OCI-LY7 (cell line): Measurements from ENCODE around the gene GPC2. TPM values are rescaled to one million over a fixed set of nuclear protein-coding genes. Genes with fewer than 3 reads are reported as not detected.
"Not testable (repeated sequence)": the region's sequence is repeated elsewhere in the genome, so short reads cannot be mapped to it uniquely, and the experiment has no call there.

Experiments used
- BruUV-seq: library from RNA; stranded (reverse); fragments of 400-500 nt; replicated peaks from 2 replicates; lab custom pipeline; 2021; lab: Mats Ljungman, UMichigan
- CTCF ChIA-PET: fragments of 300-600 bp; sonication (Branson Sonifier 250); formaldehyde crosslinking; loops from one replicate; lab custom pipeline; 2022; ENCODE audit warnings: antibody characterized with exemption; ENCODE audit not compliant: unreplicated experiment; lab: Charles Lee
- POLR2A ChIA-PET: fragments of 300-600 bp; sonication (Branson Sonifier 250); formaldehyde crosslinking; loops from one replicate; lab custom pipeline; 2022; ENCODE audit warnings: antibody characterized with exemption; lab: Charles Lee
- DNase-seq: peaks from one replicate; pipeline ENCODE4 v3.0.0-alpha.2; 2015; ENCODE audit warnings: low spot score
- H2AFZ ChIP-seq: fragments of 200-600 bp; sonication (generic), shearing (Covaris generic); 2 replicates; pipeline ENCODE4 v1.6.1; 2014; ENCODE audit warnings: mild to moderate bottlenecking, antibody characterized with exemption, low read length, moderate library complexity
- H3K27ac ChIP-seq: fragments of 200-600 bp; sonication (generic); 2 replicates; pipeline ENCODE4 v1.5.1; 2014; ENCODE audit warnings: mixed run types, low read depth, mild to moderate bottlenecking, moderate library complexity, low read length, inconsistent platforms; ENCODE audit not compliant: poor library complexity, severe bottlenecking
- H3K36me3 ChIP-seq: fragments of 200-600 bp; sonication (generic); 2 replicates; pipeline ENCODE4 v1.6.1; 2014; ENCODE audit warnings: mild to moderate bottlenecking, antibody characterized with exemption, low read length, moderate library complexity, mixed read lengths; ENCODE audit not compliant: insufficient read depth
- H3K4me1 ChIP-seq: fragments of 200-600 bp; sonication (generic); 2 replicates; pipeline ENCODE4 v1.5.1; 2014; ENCODE audit warnings: mild to moderate bottlenecking, low read length; ENCODE audit not compliant: insufficient read depth, poor library complexity, severe bottlenecking
- H3K4me2 ChIP-seq: fragments of 200-600 bp; sonication (generic); 2 replicates; pipeline ENCODE4 v1.6.1; 2014; ENCODE audit warnings: mild to moderate bottlenecking, low read length
- H3K4me3 ChIP-seq: fragments of 200-600 bp; sonication (generic); 2 replicates; pipeline ENCODE4 v1.5.1; 2014; ENCODE audit warnings: mild to moderate bottlenecking, low read depth, low read length; ENCODE audit not compliant: poor library complexity, severe bottlenecking
- H3K79me2 ChIP-seq: fragments of 200-600 bp; sonication (generic); 2 replicates; pipeline ENCODE4 v1.6.1; 2016; ENCODE audit warnings: low read depth, mild to moderate bottlenecking, low read length, moderate library complexity, mixed read lengths; ENCODE audit not compliant: insufficient read depth
- H3K9me2 ChIP-seq: fragments of 200-600 bp; sonication (generic); 2 replicates; pipeline ENCODE4 v1.6.1; 2016; ENCODE audit warnings: mild to moderate bottlenecking, low read length, mixed read lengths; ENCODE audit not compliant: insufficient read depth
- H3K9me3 ChIP-seq: fragments of 200-600 bp; sonication (generic); 2 replicates; pipeline ENCODE4 v1.6.1; 2014; ENCODE audit warnings: mild to moderate bottlenecking, mixed run types, low read length, mixed read lengths
- H4K20me1 ChIP-seq: fragments of 200-600 bp; sonication (generic); 2 replicates; pipeline ENCODE4 v1.6.1; 2014; ENCODE audit warnings: mild to moderate bottlenecking, antibody characterized with exemption, low read length, moderate library complexity, mixed read lengths; ENCODE audit not compliant: insufficient read depth
- EZH2phosphoT487 ChIP-seq: fragments of 200-600 bp; sonication (generic); IDR thresholded peaks from 2 replicates; pipeline ENCODE4 v1.6.1; 2018; ENCODE audit warnings: low read depth, borderline replicate concordance, mild to moderate bottlenecking, mixed run types, antibody characterized with exemption, low read length, moderate library complexity, mixed read lengths
- intact Hi-C: fragments of 100-400 bp; cut with micrococcal nuclease; formaldehyde crosslinking; loops from one replicate; pipeline ENCODE4 v1.10.0; 2022; ENCODE audit not compliant: unreplicated experiment
- total RNA-seq, 2 experiments: library from RNA; depleted of rRNA in 1 of 2; stranded (reverse); fragments of >200 nt in 1 of 2; shearing (Covaris generic) in 1 of 2; gene quantifications; 2 replicates each; pipeline ENCODE4 v1.2.3, GENCODE V29; 2014 to 2022
- TF ChIP-seq, protein P1 (sequence below): fragments of 200-600 bp; sonication (generic); conservative IDR thresholded peaks from 2 replicates; pipeline ENCODE4 v1.5.1; 2014; ENCODE audit warnings: mild to moderate bottlenecking, antibody characterized with exemption, low read length, moderate library complexity, mixed read lengths

GPC2 gene
- total RNA-seq, 2 experiments from 2014 or later = 20.2 to 23.2 TPM

DNA sequence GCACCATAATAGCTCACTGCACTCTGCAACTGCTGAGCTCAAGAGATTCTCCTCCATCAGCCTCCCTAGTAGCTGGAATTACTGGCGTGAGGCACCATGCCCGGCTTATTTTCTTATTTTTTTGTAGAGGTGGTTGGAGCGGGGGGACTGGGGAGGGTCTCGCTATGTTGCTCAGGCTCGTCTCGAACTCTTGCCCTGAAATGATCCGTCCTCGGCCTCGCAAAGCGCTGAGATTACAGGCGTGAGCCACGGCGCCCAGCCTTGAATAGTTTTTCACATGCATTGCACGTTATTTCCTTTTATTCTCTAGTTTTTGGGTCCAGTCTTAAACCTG, 29.0 kb downstream of the GPC2 start:
- Histone ChIP-seq H4K20me1 (no peaks in the 10 kb centered on the region), H3K79me2 (peaks cover 37% of the 10 kb centered on the region), H3K27ac (peak overlapping the region; percentile 65), H3K4me2 (peak overlapping the region; percentile 88), H3K9me3 (no peaks in the 10 kb centered on the region), H3K4me3 (peak overlapping the region; percentile 63), H3K36me3 (peaks cover 19% of the 10 kb centered on the region; the same call in 1 of the 2 replicates), H3K9me2 (no peaks in the 10 kb centered on the region), H3K4me1 (peaks cover 36% of the 10 kb centered on the region), H2AFZ (peak overlapping the region; percentile 62)
- ChIA-PET CTCF (interaction anchor here (1.0 kb wide), 2 partner anchors 10 to 15 kb away, joined by 3 read pairs; no protein-coding TSS in a partner anchor), POLR2A (interaction anchor here (0.5 to 3.4 kb wide), 14 partner anchors 9 to 333 kb away, joined by 3 to 34 read pairs (median 6); partner anchors contain the start of genes GPC2, STAG3 and TRAPPC14)
- TSS peak; percentile 82 for BruUV-seq
- no peak for DNase-seq
- intact Hi-C loops = loop anchor here (5.0 kb wide), 1 partner anchor 74 kb away; no protein-coding TSS in a partner anchor
- TF ChIP-seq, protein P1, sequence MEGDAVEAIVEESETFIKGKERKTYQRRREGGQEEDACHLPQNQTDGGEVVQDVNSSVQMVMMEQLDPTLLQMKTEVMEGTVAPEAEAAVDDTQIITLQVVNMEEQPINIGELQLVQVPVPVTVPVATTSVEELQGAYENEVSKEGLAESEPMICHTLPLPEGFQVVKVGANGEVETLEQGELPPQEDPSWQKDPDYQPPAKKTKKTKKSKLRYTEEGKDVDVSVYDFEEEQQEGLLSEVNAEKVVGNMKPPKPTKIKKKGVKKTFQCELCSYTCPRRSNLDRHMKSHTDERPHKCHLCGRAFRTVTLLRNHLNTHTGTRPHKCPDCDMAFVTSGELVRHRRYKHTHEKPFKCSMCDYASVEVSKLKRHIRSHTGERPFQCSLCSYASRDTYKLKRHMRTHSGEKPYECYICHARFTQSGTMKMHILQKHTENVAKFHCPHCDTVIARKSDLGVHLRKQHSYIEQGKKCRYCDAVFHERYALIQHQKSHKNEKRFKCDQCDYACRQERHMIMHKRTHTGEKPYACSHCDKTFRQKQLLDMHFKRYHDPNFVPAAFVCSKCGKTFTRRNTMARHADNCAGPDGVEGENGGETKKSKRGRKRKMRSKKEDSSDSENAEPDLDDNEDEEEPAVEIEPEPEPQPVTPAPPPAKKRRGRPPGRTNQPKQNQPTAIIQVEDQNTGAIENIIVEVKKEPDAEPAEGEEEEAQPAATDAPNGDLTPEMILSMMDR = no peak
- TF ChIP-seq EZH2phosphoT487 = no peak

DNA sequence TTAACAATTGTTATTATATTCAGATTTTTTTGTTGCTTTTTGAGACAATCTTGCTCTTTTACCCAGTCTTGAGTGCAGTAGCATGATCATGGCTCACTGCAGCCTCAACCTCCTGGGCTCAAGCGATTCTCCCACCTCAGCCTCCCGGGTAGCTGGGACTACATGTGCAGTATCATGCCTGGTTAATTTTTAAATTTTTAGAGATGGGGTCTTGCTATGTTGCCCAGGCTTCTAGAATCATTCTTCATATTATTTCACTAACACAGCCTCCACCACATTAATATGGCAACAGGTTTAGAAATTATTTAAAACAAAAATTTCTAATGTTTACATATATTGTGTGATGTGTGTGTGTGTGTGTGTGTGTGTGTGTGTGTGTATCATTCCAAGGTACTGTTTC, 29.9 kb downstream of the GPC2 start:
- Histone ChIP-seq H3K9me2 (no peaks in the 10 kb centered on the region), H2AFZ (no peak overlapping the region), H3K4me3 (no peak overlapping the region), H3K4me2 (no peak overlapping the region), H3K36me3 (peaks cover 9% of the 10 kb centered on the region; the same call in 1 of the 2 replicates), H3K9me3 (no peaks in the 10 kb centered on the region), H4K20me1 (no peaks in the 10 kb centered on the region), H3K4me1 (peaks cover 32% of the 10 kb centered on the region), H3K27ac (no peak overlapping the region), H3K79me2 (peaks cover 28% of the 10 kb centered on the region)
- ChIA-PET POLR2A (interaction anchor here (1.0 to 3.4 kb wide), 2 partner anchors 9 to 42 kb away, joined by 4 to 34 read pairs; no protein-coding TSS in a partner anchor), CTCF (no interaction called here)
- intact Hi-C loops = loop anchor here (5.0 kb wide), 1 partner anchor 75 kb away; no protein-coding TSS in a partner anchor
- no peak for DNase-seq
- TF ChIP-seq, protein P1 = no peak
- no peak for TF ChIP-seq EZH2phosphoT487
- no TSS peak for BruUV-seq

DNA sequence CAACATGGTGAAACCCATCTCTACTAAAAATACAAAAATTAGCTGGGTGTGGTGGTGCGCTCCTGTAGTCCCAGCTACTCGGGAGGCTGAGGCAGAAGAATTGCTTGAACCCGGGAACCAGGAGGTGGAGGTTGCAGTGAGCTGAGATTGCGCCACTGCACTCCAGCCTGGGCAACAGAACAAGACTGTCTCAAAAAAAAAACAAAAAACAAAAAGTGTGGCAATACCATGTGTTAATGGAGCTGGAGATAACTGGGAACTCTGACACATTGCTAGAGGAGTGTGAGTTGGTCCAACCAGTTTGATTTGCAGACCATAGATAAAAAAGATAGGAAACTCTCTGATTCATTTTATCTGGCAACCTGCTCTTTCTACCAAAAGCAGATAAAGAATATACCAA, 30.8 kb downstream of the GPC2 start:
- Histone ChIP-seq H3K4me1 (peaks cover 34% of the 10 kb centered on the region), H3K79me2 (peaks cover 20% of the 10 kb centered on the region)
- H3K4me3 ChIP-seq, H3K4me2 ChIP-seq, H4K20me1 ChIP-seq, H3K36me3 ChIP-seq, H3K9me2 ChIP-seq, H2AFZ ChIP-seq, BruUV-seq, H3K9me3 ChIP-seq, CTCF ChIA-PET, DNase-seq, H3K27ac ChIP-seq: not testable (repeated sequence)
- intact Hi-C loops = loop anchor here (5.0 kb wide), 1 partner anchor 76 kb away; no protein-coding TSS in a partner anchor
- POLR2A ChIA-PET = interaction anchor here (0.6 to 3.4 kb wide), 2 partner anchors 8 to 22 kb away, joined by 4 to 34 read pairs; partner anchors contain the start of gene GAL3ST4
